Liver (tissue), 9 donors: Measurements from ENCODE around the gene BBS10. TPM values are rescaled to one million over a fixed set of nuclear protein-coding genes. Genes with fewer than 3 reads are reported as not detected.

Source experiments
- DNase-seq: peaks from one replicate; pipeline ENCODE4 v3.0.0-alpha.2; 2017; ENCODE audit warnings: low spot score
- H3K27ac ChIP-seq, 2 donors: one replicate each; pipeline ENCODE4 v1.7.0; 2013; ENCODE audit warnings: inconsistent platforms in 2 of 2, low read length in 2 of 2, control low read depth in 1 of 2, low read depth in 1 of 2, mild to moderate bottlenecking in 1 of 2
- H3K27me3 ChIP-seq, 4 donors: one replicate each; pipeline versions ENCODE4 v1.6.1 to v1.7.0; 2013; ENCODE audit warnings: low read length in 3 of 4, inconsistent platforms in 1 of 4, mild to moderate bottlenecking in 1 of 4, moderate library complexity in 1 of 4; ENCODE audit not compliant: control insufficient read depth in 4 of 4, insufficient read depth in 4 of 4
- H3K36me3 ChIP-seq, 4 donors: one replicate each; pipeline versions ENCODE4 v1.6.1 to v1.7.0; 2013; ENCODE audit warnings: low read length in 3 of 4, mild to moderate bottlenecking in 3 of 4, low read depth in 1 of 4, moderate library complexity in 1 of 4; ENCODE audit not compliant: control insufficient read depth in 4 of 4, insufficient read depth in 3 of 4
- H3K4me1 ChIP-seq, 4 donors: one replicate each; pipeline versions ENCODE4 v1.6.1 to v1.7.0; 2013; ENCODE audit warnings: low read length in 3 of 4, mild to moderate bottlenecking in 3 of 4, moderate library complexity in 1 of 4; ENCODE audit not compliant: control insufficient read depth in 4 of 4, insufficient read depth in 4 of 4
- H3K4me3 ChIP-seq, 3 donors: one replicate each; pipeline versions ENCODE4 v1.6.1 to v1.7.0; 2013; ENCODE audit warnings: low read length in 3 of 3, control low read depth in 1 of 3, low read depth in 1 of 3, mild to moderate bottlenecking in 1 of 3
- H3K9ac ChIP-seq, 2 donors: one replicate each; pipeline ENCODE4 v1.7.0; 2013; ENCODE audit warnings: low read length in 2 of 2, mild to moderate bottlenecking in 2 of 2, moderate library complexity in 2 of 2, control low read depth in 1 of 2, low read depth in 1 of 2
- H3K9me3 ChIP-seq, 4 donors: one replicate each; pipeline versions ENCODE4 v1.6.1 to v1.7.0; 2013; ENCODE audit warnings: low read length in 3 of 4; ENCODE audit not compliant: control insufficient read depth in 4 of 4
- ATF3 ChIP-seq: IDR thresholded peaks from 2 replicates; pipeline ENCODE4 v1.6.1; 2016; ENCODE audit warnings: antibody characterized with exemption
- CTCF ChIP-seq: fragments of 150-350 bp; IDR thresholded peaks from 2 replicates; pipeline ENCODE4 v1.5.1; 2017; ENCODE audit warnings: improper control_type of control experiment, low read depth, low read length; ENCODE audit not compliant: missing input control
- EGR1 ChIP-seq, 2 donors: IDR thresholded peaks; 2 replicates each; pipeline ENCODE4 v1.6.1; 2016 to 2018; ENCODE audit warnings: antibody characterized with exemption in 2 of 2, low read depth in 2 of 2
- FOXA1 ChIP-seq: IDR thresholded peaks from 2 replicates; pipeline ENCODE4 v1.6.1; 2016; ENCODE audit warnings: antibody characterized with exemption
- FOXA2 ChIP-seq: IDR thresholded peaks from 2 replicates; pipeline ENCODE4 v1.6.1; 2016; ENCODE audit warnings: antibody characterized with exemption
- GABPA ChIP-seq, 2 donors: IDR thresholded peaks in 1 of 2; conservative IDR thresholded peaks in 1 of 2; 2 replicates each; pipeline ENCODE4 v1.6.1; 2016; ENCODE audit warnings: antibody characterized with exemption in 2 of 2, mild to moderate bottlenecking in 1 of 2, moderate library complexity in 1 of 2
- HNF4A ChIP-seq, 2 donors: conservative IDR thresholded peaks; 2 replicates each; pipeline ENCODE4 v1.6.1; 2016; ENCODE audit warnings: antibody characterized with exemption in 2 of 2, mild to moderate bottlenecking in 2 of 2
- HNF4G ChIP-seq: IDR thresholded peaks from 2 replicates; pipeline ENCODE4 v1.6.1; 2016; ENCODE audit warnings: antibody characterized with exemption
- JUND ChIP-seq, 2 donors: IDR thresholded peaks; 2 replicates each; pipeline ENCODE4 v1.6.1; 2016; ENCODE audit warnings: antibody characterized with exemption in 2 of 2
- MAX ChIP-seq: IDR thresholded peaks from 2 replicates; pipeline ENCODE4 v1.6.1; 2016; ENCODE audit warnings: antibody characterized with exemption
- NR2F2 ChIP-seq: IDR thresholded peaks from 2 replicates; pipeline ENCODE4 v1.6.1; 2016; ENCODE audit warnings: antibody characterized with exemption
- RAD21 ChIP-seq, 2 donors: IDR thresholded peaks; 2 replicates each; pipeline ENCODE4 v1.6.1; 2016; ENCODE audit warnings: antibody characterized with exemption in 2 of 2, mild to moderate bottlenecking in 2 of 2
- REST ChIP-seq: IDR thresholded peaks from 2 replicates; pipeline ENCODE4 v1.6.1; 2016; ENCODE audit warnings: antibody characterized with exemption, mild to moderate bottlenecking
- RXRA ChIP-seq, 2 donors: IDR thresholded peaks; 2 replicates each; pipeline ENCODE4 v1.6.1; 2017 to 2018; ENCODE audit warnings: antibody characterized with exemption in 2 of 2, mild to moderate bottlenecking in 1 of 2
- SP1 ChIP-seq: IDR thresholded peaks from 2 replicates; pipeline ENCODE4 v1.6.1; 2018; ENCODE audit warnings: antibody characterized with exemption, mild to moderate bottlenecking
- TAF1 ChIP-seq: conservative IDR thresholded peaks from 2 replicates; pipeline ENCODE4 v1.6.1; 2016; ENCODE audit warnings: antibody characterized with exemption, mild to moderate bottlenecking
- YY1 ChIP-seq: IDR thresholded peaks from 2 replicates; pipeline ENCODE4 v1.6.1; 2016; ENCODE audit warnings: antibody characterized with exemption, mild to moderate bottlenecking
- ZBTB33 ChIP-seq: IDR thresholded peaks from 2 replicates; pipeline ENCODE4 v1.6.1; 2016; ENCODE audit warnings: antibody characterized with exemption
- WGBS: extraction: QIAGEN DNeasy Blood & Tissue Kit; methylation state at CpG from one replicate; pipeline ENCODE4 v1.1.7; 2013; 5-methylcytosine and 5-hydroxymethylcytosine counted together
- polyA plus RNA-seq, 2 donors: library from polyadenylated mRNA; stranded (reverse) in 1 of 2; unstranded in 1 of 2; fragments of 200-250 nt in 1 of 2; fragments of >200 nt in 1 of 2; fragmentation: Nextera tagmentation in 1 of 2; extraction: Ambion mirVana in 1 of 2; gene quantifications; one replicate each; pipeline versions ENCODE4 v1.2.1 to v1.2.3, GENCODE V29; 2013 to 2015
- total RNA-seq, 2 donors: library from RNA; depleted of rRNA; stranded (reverse); fragments of >200 nt; gene quantifications; one replicate each; pipeline ENCODE4 v1.2.3, GENCODE V29; 2014
- donor health status: healthy.
- donor health status: healthy.
- donor health status: healthy.
- donor health status: healthy.
- donor health status: healthy.

Gene BBS10
- total and polyA plus RNA-seq, 4 donors = 2.5 to 6.7 (median 4.0) TPM

- Histone ChIP-seq H3K27me3 (no peaks in the 10 kb centered on the region), H3K9me3 (no peaks in the 10 kb centered on the region), H3K4me3 (no peak overlapping the region), H3K36me3 (no peaks in the 10 kb centered on the region), H3K4me1 (no peaks in the 10 kb centered on the region), H3K27ac (no peak overlapping the region), H3K9ac (no peak overlapping the region)
- no peak for DNase-seq
- 75% methylated on average over 3 of the region's 3 CpGs for WGBS
- TF ChIP-seq FOXA1 (no peak), HNF4A (conservative IDR thresholded peaks at IDR 0.05) (no peak), CTCF (no peak), NR2F2 (no peak), SP1 (no peak), FOXA2 (no peak), MAX (no peak), RAD21 (IDR thresholded peaks at IDR 0.05) (no peak), TAF1 (no peak), ATF3 (no peak), YY1 (no peak), ZBTB33 (no peak), EGR1 (IDR thresholded peaks at IDR 0.05; ENCODE audit: low read depth in 2 of 2) (no peak), RXRA (IDR thresholded peaks at IDR 0.05) (no peak), REST (no peak), JUND (IDR thresholded peaks at IDR 0.05) (no peak)
These were observed 39.3 kb downstream of the BBS10 start for GRCh38 chr12:76308866-76309265.

- DNase-seq = no peak
- no peak overlapping the region for H3K9ac ChIP-seq
- H3K27ac ChIP-seq = no peak overlapping the region
- 97% methylated on average over 1 of the region's 1 CpG for WGBS
- no peak overlapping the region for H3K4me3 ChIP-seq
- H3K9me3 ChIP-seq = no peaks in the 10 kb centered on the region
- H3K4me1 ChIP-seq = no peaks in the 10 kb centered on the region
- H3K27me3 ChIP-seq = no peaks in the 10 kb centered on the region
- no peaks in the 10 kb centered on the region for H3K36me3 ChIP-seq
- no peak for TF ChIP-seq TAF1
- TF ChIP-seq ATF3 = no peak
- TF ChIP-seq RAD21 (IDR thresholded peaks at IDR 0.05) = no peak
- no peak for TF ChIP-seq FOXA2
- TF ChIP-seq EGR1 (IDR thresholded peaks at IDR 0.05; ENCODE audit: low read depth in 2 of 2) = no peak
- no peak for TF ChIP-seq MAX
- no peak for TF ChIP-seq YY1
- no peak for TF ChIP-seq CTCF
- TF ChIP-seq RXRA (IDR thresholded peaks at IDR 0.05) = no peak
- no peak for TF ChIP-seq GABPA (IDR thresholded peaks at IDR 0.05 in 1 of 2, conservative IDR thresholded peaks at IDR 0.05 in 1 of 2)
- no peak for TF ChIP-seq FOXA1
- no peak for TF ChIP-seq NR2F2
- no peak for TF ChIP-seq ZBTB33
- no peak for TF ChIP-seq HNF4A (conservative IDR thresholded peaks at IDR 0.05)
- no peak for TF ChIP-seq HNF4G
- TF ChIP-seq JUND (IDR thresholded peaks at IDR 0.05) = no peak
These were observed 41.1 kb downstream of the BBS10 start for GRCh38 chr12:76307083-76307482.
